HUES64 (cell line): ENCODE data around the gene RNF220.

Experiments used
- H3K27ac ChIP-seq: 2 replicates; pipeline ENCODE4 v1.7.0; 2013; ENCODE audit warnings: low read depth, low read length, inconsistent platforms
- H3K27me3 ChIP-seq: 2 replicates; pipeline ENCODE4 v1.6.1; 2013; ENCODE audit warnings: mild to moderate bottlenecking, low read length; ENCODE audit not compliant: insufficient read depth
- H3K36me3 ChIP-seq: 2 replicates; pipeline ENCODE4 v1.6.1; 2013; ENCODE audit warnings: mild to moderate bottlenecking, low read length; ENCODE audit not compliant: insufficient read depth
- H3K4me1 ChIP-seq: 2 replicates; pipeline ENCODE4 v1.6.1; 2013; ENCODE audit warnings: mild to moderate bottlenecking, low read length, moderate library complexity; ENCODE audit not compliant: insufficient read depth
- H3K4me3 ChIP-seq: 2 replicates; pipeline ENCODE4 v1.5.1; 2013; ENCODE audit warnings: mild to moderate bottlenecking, low read length, moderate library complexity
- H3K9ac ChIP-seq: 2 replicates; pipeline ENCODE4 v1.6.1; 2013; ENCODE audit warnings: mild to moderate bottlenecking, low read depth, low read length
- H3K9me3 ChIP-seq: 2 replicates; pipeline ENCODE4 v1.6.1; 2013; ENCODE audit warnings: low read depth, low read length; ENCODE audit not compliant: insufficient read depth
- WGBS: fragments of 150-250, 120-280 bp; methylation state at CpG from one replicate; pipeline ENCODE4 v1.1.7; 2013; ENCODE audit warnings: missing lambda C conversion rate; 5-methylcytosine and 5-hydroxymethylcytosine counted together

The RNF220 gene

GRCh38 chr1:44636688-44637598 is 231.9 kb downstream of the RNF220 start:
- Histone ChIP-seq H3K27ac (no peak overlapping the region), H3K9ac (no peak overlapping the region; the same call in 1 of the 2 replicates), H3K9me3 (no peaks in the 10 kb centered on the region), H3K27me3 (no peaks in the 10 kb centered on the region), H3K4me3 (no peak overlapping the region), H3K36me3 (peaks cover 88% of the 10 kb centered on the region), H3K4me1 (no peaks in the 10 kb centered on the region)
- WGBS = 95% methylated on average over 13 of the region's 13 CpGs

- Histone ChIP-seq H3K4me3 (no peak overlapping the region), H3K36me3 (peaks cover 97% of the 10 kb centered on the region), H3K27me3 (no peaks in the 10 kb centered on the region), H3K27ac (no peak overlapping the region), H3K4me1 (no peaks in the 10 kb centered on the region), H3K9me3 (no peaks in the 10 kb centered on the region), H3K9ac (no peak overlapping the region)
- 93% methylated on average over 27 of the region's 27 CpGs for WGBS
Observed at GRCh38 chr1:44637702-44638411, 232.8 kb downstream of the RNF220 start.

- H3K27me3 ChIP-seq = no peaks in the 10 kb centered on the region
- H3K4me1 ChIP-seq = no peaks in the 10 kb centered on the region
- no peak overlapping the region for H3K4me3 ChIP-seq
- H3K36me3 ChIP-seq = peaks cover 98% of the 10 kb centered on the region
- no peak overlapping the region for H3K27ac ChIP-seq
- no peaks in the 10 kb centered on the region for H3K9me3 ChIP-seq
- 94% methylated on average over 24 of the region's 24 CpGs for WGBS
- no peak overlapping the region for H3K9ac ChIP-seq
Observed at GRCh38 chr1:44640200-44640853, 235.3 kb downstream of the RNF220 start.

- no peak overlapping the region for H3K4me3 ChIP-seq
- H3K36me3 ChIP-seq = peaks cover 96% of the 10 kb centered on the region
- H3K9ac ChIP-seq = no peak overlapping the region
- H3K27me3 ChIP-seq = no peaks in the 10 kb centered on the region
- WGBS = 94% methylated on average over 12 of the region's 12 CpGs
- H3K27ac ChIP-seq = no peak overlapping the region
- H3K4me1 ChIP-seq = no peaks in the 10 kb centered on the region
- H3K9me3 ChIP-seq = no peaks in the 10 kb centered on the region
Observed at GRCh38 chr1:44641126-44642102, 236.4 kb downstream of the RNF220 start.

GRCh38 chr1:44642255-44642654 is 237.2 kb downstream of the RNF220 start:
- Histone ChIP-seq H3K9me3 (no peaks in the 10 kb centered on the region), H3K27me3 (no peaks in the 10 kb centered on the region), H3K36me3 (peaks cover 94% of the 10 kb centered on the region), H3K9ac (no peak overlapping the region), H3K4me3 (no peak overlapping the region), H3K27ac (no peak overlapping the region), H3K4me1 (no peaks in the 10 kb centered on the region)
- WGBS = 96% methylated on average over 2 of the region's 2 CpGs

GRCh38 chr1:44642925-44643324 is 237.9 kb downstream of the RNF220 start:
- WGBS = 92% methylated on average over 3 of the region's 3 CpGs
- Histone ChIP-seq H3K36me3 (peaks cover 94% of the 10 kb centered on the region), H3K27me3 (no peaks in the 10 kb centered on the region), H3K9me3 (no peaks in the 10 kb centered on the region), H3K4me3 (no peak overlapping the region), H3K9ac (no peak overlapping the region), H3K4me1 (no peaks in the 10 kb centered on the region), H3K27ac (no peak overlapping the region)

- H3K27ac ChIP-seq = no peak overlapping the region
- WGBS = 88% methylated on average over 9 of the region's 9 CpGs
- peaks cover 94% of the 10 kb centered on the region for H3K36me3 ChIP-seq
- H3K9ac ChIP-seq = no peak overlapping the region
- H3K9me3 ChIP-seq = no peaks in the 10 kb centered on the region
- no peaks in the 10 kb centered on the region for H3K27me3 ChIP-seq
- no peaks in the 10 kb centered on the region for H3K4me1 ChIP-seq
- H3K4me3 ChIP-seq = no peak overlapping the region
Observed at GRCh38 chr1:44643721-44644334, 238.8 kb downstream of the RNF220 start.

GRCh38 chr1:44644806-44645205 is 239.8 kb downstream of the RNF220 start:
- Histone ChIP-seq H3K9me3 (no peaks in the 10 kb centered on the region), H3K27ac (no peak overlapping the region)
- WGBS = 94% methylated on average over 7 of the region's 7 CpGs

GRCh38 chr1:44645476-44646244 is 240.6 kb downstream of the RNF220 start:
- no peaks in the 10 kb centered on the region for H3K27me3 ChIP-seq
- no peak overlapping the region for H3K4me3 ChIP-seq
- H3K36me3 ChIP-seq = peaks cover 95% of the 10 kb centered on the region
- 92% methylated on average over 18 of the region's 18 CpGs for WGBS
- no peak overlapping the region for H3K27ac ChIP-seq
- H3K9me3 ChIP-seq = no peaks in the 10 kb centered on the region
- no peak overlapping the region for H3K9ac ChIP-seq
- H3K4me1 ChIP-seq = peaks cover 11% of the 10 kb centered on the region

More at GRCh38 chr1:44644806-44645205, 239.8 kb downstream of the RNF220 start:
- Histone ChIP-seq H3K4me3 (no peak overlapping the region), H3K36me3 (peaks cover 95% of the 10 kb centered on the region), H3K4me1 (0 out of 2 replicates have a peak, but pooled peaks cover 4% of the 10 kb centered on the region), H3K27me3 (no peaks in the 10 kb centered on the region), H3K9ac (no peak overlapping the region)
